SU-DHL-6 (cell line): Measurements from ENCODE around the gene CDK18.

ENCODE experiments used
- H2AFZ ChIP-seq: fragments of 200-600 bp; sonication (generic); 2 replicates; pipeline ENCODE4 v1.6.1; 2014; ENCODE audit warnings: low read depth, mild to moderate bottlenecking, moderate library complexity, mixed read lengths, antibody characterized with exemption, low read length; ENCODE audit not compliant: severe bottlenecking
- H3F3A ChIP-seq: fragments of 200-600 bp; shearing (Covaris generic); 2 replicates; pipeline ENCODE4 v1.6.0; 2016; ENCODE audit warnings: antibody characterized with exemption, mild to moderate bottlenecking; ENCODE audit not compliant: insufficient read depth
- H3K27ac ChIP-seq: fragments of 200-600 bp; sonication (generic); 2 replicates; pipeline ENCODE4 v1.5.1; 2016; ENCODE audit warnings: low read depth, mild to moderate bottlenecking, low read length, moderate library complexity, mixed read lengths
- H3K27me3 ChIP-seq: fragments of 200-600 bp; sonication (generic), shearing (Covaris generic); 2 replicates; pipeline ENCODE4 v1.6.0; 2014; ENCODE audit warnings: mild to moderate bottlenecking, low read length
- H3K36me3 ChIP-seq: fragments of 200-600 bp; sonication (generic); 2 replicates; pipeline ENCODE4 v1.6.1; 2014; ENCODE audit warnings: mild to moderate bottlenecking, low read length, mixed read lengths
- H3K4me2 ChIP-seq: fragments of 300-600, 200-600 bp; shearing (Covaris generic), sonication (generic); 2 replicates; pipeline ENCODE4 v1.6.0; 2014; ENCODE audit warnings: low read length, low read depth, mild to moderate bottlenecking; ENCODE audit not compliant: poor library complexity, severe bottlenecking
- H3K4me3 ChIP-seq: fragments of 200-600 bp; sonication (generic); 2 replicates; pipeline ENCODE4 v1.5.1; 2014; ENCODE audit warnings: antibody characterized with exemption, low read length, mild to moderate bottlenecking, mixed read lengths; ENCODE audit not compliant: insufficient read depth, poor library complexity, severe bottlenecking
- H3K79me2 ChIP-seq: fragments of 200-600 bp; sonication (generic); 2 replicates; pipeline ENCODE4 v1.6.1; 2014; ENCODE audit warnings: mild to moderate bottlenecking, low read length, moderate library complexity; ENCODE audit not compliant: insufficient read depth
- H3K9ac ChIP-seq: fragments of 200-600 bp; sonication (generic); 2 replicates; pipeline ENCODE4 v1.7.0; 2014; ENCODE audit warnings: mild to moderate bottlenecking, low read length
- H3K9me2 ChIP-seq: fragments of 200-600 bp; sonication (generic); replicated peaks from 2 replicates; pipeline ENCODE4 v1.6.1; 2014; ENCODE audit warnings: low read length; ENCODE audit not compliant: insufficient read depth
- H3K9me3 ChIP-seq: fragments of 200-600 bp; sonication (generic); 2 replicates; pipeline ENCODE4 v1.6.1; 2014; ENCODE audit warnings: low read length, mixed read lengths; ENCODE audit not compliant: insufficient read depth
- H4K20me1 ChIP-seq: fragments of 200-600 bp; sonication (generic); 2 replicates; pipeline ENCODE4 v1.6.1; 2014; ENCODE audit warnings: low read depth, mild to moderate bottlenecking, antibody characterized with exemption, low read length, moderate library complexity, mixed read lengths
- CTCF ChIP-seq: fragments of 200-600 bp; sonication (generic); IDR thresholded peaks from one replicate; pipeline ENCODE4 v1.5.1; 2017; ENCODE audit warnings: antibody characterized with exemption, mild to moderate bottlenecking, low read length, moderate library complexity; ENCODE audit not compliant: insufficient read depth, poor library complexity, severe bottlenecking
- EZH2phosphoT487 ChIP-seq: fragments of 200-600 bp; sonication (generic), shearing (Covaris generic); conservative IDR thresholded peaks from 2 replicates; pipeline ENCODE4 v1.6.1; 2018; ENCODE audit warnings: mild to moderate bottlenecking, antibody characterized with exemption, low read length, moderate library complexity, mixed read lengths

The CDK18 gene

GRCh38 chr1:205493241-205494085, 11.0 kb upstream of the CDK18 start:
- Histone ChIP-seq H3K4me2 (no peak overlapping the region), H3K27me3 (0 out of 2 replicates have a peak, but pooled peaks cover 4% of the 10 kb centered on the region), H3K9me2 (no peaks in the 10 kb centered on the region), H3K36me3 (no peaks in the 10 kb centered on the region), H3K27ac (no peak overlapping the region), H3K9me3 (no peaks in the 10 kb centered on the region), H3F3A (no peaks in the 10 kb centered on the region), H3K4me3 (no peak overlapping the region), H4K20me1 (no peaks in the 10 kb centered on the region), H3K9ac (no peak overlapping the region), H3K79me2 (no peaks in the 10 kb centered on the region), H2AFZ (no peak overlapping the region)
- TF ChIP-seq CTCF, result no peak
- TF ChIP-seq EZH2phosphoT487, result no peak

GRCh38 chr1:205494115-205494514, 10.4 kb upstream of the CDK18 start:
- Histone ChIP-seq H3F3A (no peaks in the 10 kb centered on the region), H3K4me3 (no peak overlapping the region), H3K27ac (no peak overlapping the region), H3K4me2 (no peak overlapping the region), H3K9me3 (no peaks in the 10 kb centered on the region), H3K9ac (no peak overlapping the region), H3K27me3 (0 out of 2 replicates have a peak, but pooled peaks cover 4% of the 10 kb centered on the region), H3K9me2 (no peaks in the 10 kb centered on the region), H2AFZ (no peak overlapping the region), H3K36me3 (no peaks in the 10 kb centered on the region), H4K20me1 (no peaks in the 10 kb centered on the region), H3K79me2 (no peaks in the 10 kb centered on the region)
- no peak for TF ChIP-seq EZH2phosphoT487
- no peak for TF ChIP-seq CTCF

- TF ChIP-seq CTCF (no peak), EZH2phosphoT487 (no peak)
- H3K4me3 ChIP-seq, result no peak overlapping the region
- no peak overlapping the region for H3K4me2 ChIP-seq
These were observed 9.1 kb upstream of the CDK18 start for GRCh38 chr1:205495237-205495823.

More at GRCh38 chr1:205495237-205495823, 9.1 kb upstream of the CDK18 start:
- Histone ChIP-seq H3K27ac (no peak overlapping the region), H3F3A (no peaks in the 10 kb centered on the region), H3K27me3 (0 out of 2 replicates have a peak, but pooled peaks cover 4% of the 10 kb centered on the region), H3K9ac (no peak overlapping the region), H3K79me2 (no peaks in the 10 kb centered on the region), H3K9me3 (no peaks in the 10 kb centered on the region), H3K9me2 (no peaks in the 10 kb centered on the region), H3K36me3 (no peaks in the 10 kb centered on the region), H2AFZ (no peak overlapping the region), H4K20me1 (no peaks in the 10 kb centered on the region)
